GM10248 (cell line): ENCODE data around the gene ATOX1.

Experiments
- CTCF ChIA-PET: fragments of 300-600 bp; sonication (Branson Sonifier 250); formaldehyde crosslinking; extraction: SDS; loops from one replicate; lab custom pipeline; 2021; ENCODE audit warnings: antibody characterized with exemption; lab: Yijun Ruan, JAX
- POLR2A ChIA-PET: fragments of 350-650 bp; sonication (Branson Sonifier 250); formaldehyde crosslinking; extraction: SDS; loops from one replicate; lab custom pipeline; 2020; ENCODE audit warnings: antibody characterized with exemption; lab: Yijun Ruan, JAX
- DNase-seq: peaks from one replicate; pipeline ENCODE4 v3.0.0; 2012; ENCODE audit errors: extremely low spot score
- CTCF ChIP-seq: IDR thresholded peaks from 2 replicates; pipeline ENCODE4 v1.5.1; 2012; ENCODE audit warnings: mild to moderate bottlenecking, low read depth; ENCODE audit errors: extremely low read depth, missing control alignments, control extremely low read depth

Gene ATOX1

GRCh38 chr5:151694035-151694485, 64.4 kb downstream of the ATOX1 start:
- ChIA-PET CTCF (interaction anchor here (0.8 to 7.4 kb wide), 9 partner anchors 9 to 36 kb away, joined by 3 to 25 read pairs (median 5); no protein-coding TSS in a partner anchor), POLR2A (no interaction called here)
- no peak for DNase-seq
- TF ChIP-seq CTCF, result no peak
